ENCODE results near the gene TBX4. TPM values are rescaled to one million over a fixed set of nuclear protein-coding genes. Genes with fewer than 3 reads are reported as not detected.

Gene TBX4
- total and polyA plus RNA-seq, 2 of the 13 experiments (the other 11 are each of a cell fraction or from before 2014, with no cell fraction given): 0.11 to 1.1 TPM

- TF ChIP-seq ZNF326 (CRISPR knock-in tag; IDR thresholded peaks at IDR 0.05; ENCODE audit: borderline replicate concordance): no peak
- TF ChIP-seq NFIC (IDR thresholded peaks at IDR 0.05; ENCODE audit: low read length): peak; percentile 65; the same call in 1 of the 2 replicates
- 0 out of 2 replicates have a peak, but pooled peaks have one; percentile 52 for TF ChIP-seq ZNF264 (CRISPR knock-in tag; IDR thresholded peaks at IDR 0.05)
- TF ChIP-seq HNF1B (CRISPR knock-in tag; IDR thresholded peaks at IDR 0.05): peak; percentile 45; the same call in 1 of the 2 replicates
- TF ChIP-seq, protein P1, sequence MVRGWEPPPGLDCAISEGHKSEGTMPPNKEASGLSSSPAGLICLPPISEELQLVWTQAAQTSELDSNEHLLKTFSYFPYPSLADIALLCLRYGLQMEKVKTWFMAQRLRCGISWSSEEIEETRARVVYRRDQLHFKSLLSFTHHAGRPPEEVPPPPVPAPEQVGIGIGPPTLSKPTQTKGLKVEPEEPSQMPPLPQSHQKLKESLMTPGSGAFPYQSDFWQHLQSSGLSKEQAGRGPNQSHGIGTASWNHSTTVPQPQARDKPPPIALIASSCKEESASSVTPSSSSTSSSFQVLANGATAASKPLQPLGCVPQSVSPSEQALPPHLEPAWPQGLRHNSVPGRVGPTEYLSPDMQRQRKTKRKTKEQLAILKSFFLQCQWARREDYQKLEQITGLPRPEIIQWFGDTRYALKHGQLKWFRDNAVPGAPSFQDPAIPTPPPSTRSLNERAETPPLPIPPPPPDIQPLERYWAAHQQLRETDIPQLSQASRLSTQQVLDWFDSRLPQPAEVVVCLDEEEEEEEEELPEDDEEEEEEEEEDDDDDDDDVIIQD (CRISPR knock-in tag; IDR thresholded peaks at IDR 0.05; ENCODE audit: low read depth): peak; percentile 58; the same call in 1 of the 2 replicates
- TF ChIP-seq MIER2 (CRISPR knock-in tag; IDR thresholded peaks at IDR 0.05): 0 out of 2 replicates have a peak, but pooled peaks have one; percentile 45
- TF ChIP-seq, protein P2, sequence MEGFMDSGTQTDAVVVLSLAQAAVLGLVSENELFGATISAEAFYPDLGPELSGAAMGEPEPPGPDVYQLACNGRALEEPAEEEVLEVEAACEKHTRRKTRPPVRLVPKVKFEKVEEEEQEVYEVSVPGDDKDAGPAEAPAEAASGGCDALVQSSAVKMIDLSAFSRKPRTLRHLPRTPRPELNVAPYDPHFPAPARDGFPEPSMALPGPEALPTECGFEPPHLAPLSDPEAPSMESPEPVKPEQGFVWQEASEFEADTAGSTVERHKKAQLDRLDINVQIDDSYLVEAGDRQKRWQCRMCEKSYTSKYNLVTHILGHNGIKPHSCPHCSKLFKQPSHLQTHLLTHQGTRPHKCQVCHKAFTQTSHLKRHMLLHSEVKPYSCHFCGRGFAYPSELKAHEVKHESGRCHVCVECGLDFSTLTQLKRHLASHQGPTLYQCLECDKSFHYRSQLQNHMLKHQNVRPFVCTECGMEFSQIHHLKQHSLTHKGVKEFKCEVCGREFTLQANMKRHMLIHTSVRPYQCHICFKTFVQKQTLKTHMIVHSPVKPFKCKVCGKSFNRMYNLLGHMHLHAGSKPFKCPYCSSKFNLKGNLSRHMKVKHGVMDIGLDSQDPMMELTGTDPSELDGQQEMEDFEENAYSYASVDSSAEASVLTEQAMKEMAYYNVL (CRISPR knock-in tag; IDR thresholded peaks at IDR 0.05; ENCODE audit: borderline replicate concordance): peak; percentile 92
- TF ChIP-seq ZNF709 (CRISPR knock-in tag; IDR thresholded peaks at IDR 0.05): no peak
- TF ChIP-seq ZNF335 (CRISPR knock-in tag; IDR thresholded peaks at IDR 0.05): no peak
- peak; percentile 85 for TF ChIP-seq TBL1XR1 (IDR thresholded peaks at IDR 0.05; ENCODE audit: borderline replicate concordance, low read length, partially characterized antibody)
- TF ChIP-seq ATF7 (IDR thresholded peaks at IDR 0.05): no peak
- TF ChIP-seq ATF7 (CRISPR knock-in tag; IDR thresholded peaks at IDR 0.05): no peak
- no peak for TF ChIP-seq PHF20 (CRISPR knock-in tag; IDR thresholded peaks at IDR 0.05)
- TF ChIP-seq CHD4 (IDR thresholded peaks at IDR 0.05; ENCODE audit: borderline replicate concordance, low read length): peak; percentile 52; the same call in 1 of the 2 replicates
- no peak for TF ChIP-seq ETS1 (CRISPR knock-in tag; IDR thresholded peaks at IDR 0.05)
- TF ChIP-seq NR2C2 (CRISPR knock-in tag; IDR thresholded peaks at IDR 0.05; ENCODE audit: borderline replicate concordance): no peak
- no peak for TF ChIP-seq FOXK2 (IDR thresholded peaks at IDR 0.05)
- no peak for TF ChIP-seq GLI4 (CRISPR knock-in tag; IDR thresholded peaks at IDR 0.05; ENCODE audit: borderline replicate concordance)
- no peak for TF ChIP-seq TOE1 (CRISPR knock-in tag; IDR thresholded peaks at IDR 0.05)
- TF ChIP-seq, protein P3, sequence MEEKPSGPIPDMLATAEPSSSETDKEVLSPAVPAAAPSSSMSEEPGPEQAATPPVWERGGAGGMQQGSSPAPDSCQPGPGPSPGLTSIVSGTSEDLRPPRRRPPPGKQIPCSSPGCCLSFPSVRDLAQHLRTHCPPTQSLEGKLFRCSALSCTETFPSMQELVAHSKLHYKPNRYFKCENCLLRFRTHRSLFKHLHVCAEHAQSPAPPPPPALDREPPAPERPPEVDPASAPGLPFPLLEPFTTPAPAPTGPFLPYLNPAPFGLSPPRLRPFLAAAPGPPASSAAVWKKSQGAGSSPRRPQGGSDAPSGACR (CRISPR knock-in tag; IDR thresholded peaks at IDR 0.05): no peak
- TF ChIP-seq ZNF30 (CRISPR knock-in tag; IDR thresholded peaks at IDR 0.05): no peak
- TF ChIP-seq ZNF333 (CRISPR knock-in tag; IDR thresholded peaks at IDR 0.05; ENCODE audit: borderline replicate concordance): no peak
- TF ChIP-seq ZNF83 (CRISPR knock-in tag; IDR thresholded peaks at IDR 0.05; ENCODE audit: borderline replicate concordance): no peak
These were observed 8.8 kb downstream of the TBX4 start (continued) for GRCh38 chr17:61460796-61461585.

Measured in HepG2 (cell line).